HG02973 (cell line): ENCODE measurements around the gene HLA-B.
"Not testable (repeated sequence)": the region's sequence is repeated elsewhere in the genome, so short reads cannot be mapped to it uniquely, and the experiment has no call there.

Source experiments
- ATAC-seq: cut with Tn5 transposase; IDR thresholded peaks from one replicate; pipeline ENCODE4 v1.9.1; 2021; ENCODE audit warnings: moderate library complexity; ENCODE audit not compliant: unreplicated experiment

The HLA-B gene

GRCh38 chr6:31385041-31385440 is 28.1 kb upstream of the HLA-B start:
- ATAC-seq = no peak

GRCh38 chr6:31383149-31383548 is 26.2 kb upstream of the HLA-B start:
- ATAC-seq = no peak

- no peak for ATAC-seq
Measured at GRCh38 chr6:31381666-31382065, 24.7 kb upstream of the HLA-B start.

GRCh38 chr6:31379850-31380249 is 22.9 kb upstream of the HLA-B start:
- ATAC-seq = no peak

- no peak for ATAC-seq
Measured at GRCh38 chr6:31378721-31379103, 21.7 kb upstream of the HLA-B start.

GRCh38 chr6:31378062-31378720 is 21.2 kb upstream of the HLA-B start:
- ATAC-seq = no peak

- ATAC-seq = no peak
Measured at GRCh38 chr6:31377029-31377428, 20.1 kb upstream of the HLA-B start.

- ATAC-seq = no peak
Measured at GRCh38 chr6:31375699-31376098, 18.7 kb upstream of the HLA-B start.

- not testable (repeated sequence) for ATAC-seq
Measured at GRCh38 chr6:31374118-31374517, 17.1 kb upstream of the HLA-B start.

GRCh38 chr6:31368461-31368860 is 11.5 kb upstream of the HLA-B start:
- ATAC-seq = no peak

GRCh38 chr6:31366693-31367470 is 9.9 kb upstream of the HLA-B start:
- ATAC-seq = peak; percentile 59

GRCh38 chr6:31365864-31366263 is 8.9 kb upstream of the HLA-B start:
- no peak for ATAC-seq

GRCh38 chr6:31363811-31364210 is 6.8 kb upstream of the HLA-B start:
- ATAC-seq = no peak

- no peak for ATAC-seq
Measured at GRCh38 chr6:31362751-31363150, 5.8 kb upstream of the HLA-B start.

GRCh38 chr6:31359581-31359980 is 2.6 kb upstream of the HLA-B start:
- ATAC-seq = no peak

- no peak for ATAC-seq
Measured at GRCh38 chr6:31358302-31358701, 1.3 kb upstream of the HLA-B start.

- no peak for ATAC-seq
Measured at GRCh38 chr6:31357886-31358285, 907 bp upstream of the HLA-B start.

- ATAC-seq = no peak
Measured at GRCh38 chr6:31356216-31356945, 598 bp downstream of the HLA-B start.

- ATAC-seq = no peak
Measured at GRCh38 chr6:31355583-31355948, 1.4 kb downstream of the HLA-B start.

- ATAC-seq = no peak
Measured at GRCh38 chr6:31354864-31355582, 2.0 kb downstream of the HLA-B start.

- no peak for ATAC-seq
Measured at GRCh38 chr6:31354158-31354863, 2.7 kb downstream of the HLA-B start.
